RWPE2 (cell line): Measurements from ENCODE around the gene QSOX1.

ENCODE experiments used
- ATAC-seq: fragments of 200-7000 bp; cut with Tn5 transposase; 3 replicates; pipeline ENCODE4 v1.9.1; 2021; ENCODE audit warnings: low read depth
- DNase-seq: peaks from one replicate; pipeline ENCODE4 v3.0.0-alpha.2; 2020; ENCODE audit warnings: low spot score
- H3K27ac ChIP-seq: fragments of 450-650 bp; 2 replicates; pipeline ENCODE4 v1.5.1; 2017; ENCODE audit warnings: mild to moderate bottlenecking; ENCODE audit not compliant: poor library complexity, severe bottlenecking
- H3K27me3 ChIP-seq: fragments of 250-450 bp; sonication (Bioruptor Pico); 2 replicates; pipeline ENCODE4 v1.5.1; 2021; ENCODE audit warnings: mild to moderate bottlenecking, moderate library complexity; ENCODE audit not compliant: insufficient read depth, poor library complexity, severe bottlenecking
- H3K36me3 ChIP-seq: fragments of 250-450 bp; sonication (Bioruptor Pico); 2 replicates; pipeline ENCODE4 v1.5.1; 2020; ENCODE audit warnings: low read depth, mild to moderate bottlenecking, moderate library complexity
- H3K4me1 ChIP-seq: fragments of 250-450 bp; sonication (Bioruptor Pico); 2 replicates; pipeline ENCODE4 v1.5.1; 2021; ENCODE audit warnings: mild to moderate bottlenecking, moderate library complexity; ENCODE audit not compliant: insufficient read depth, poor library complexity, severe bottlenecking
- H3K4me3 ChIP-seq: fragments of 250-450 bp; sonication (Bioruptor Pico); 2 replicates; pipeline ENCODE4 v1.5.1; 2021; ENCODE audit warnings: mild to moderate bottlenecking, moderate library complexity; ENCODE audit not compliant: severe bottlenecking
- H3K9me3 ChIP-seq: fragments of 250-450 bp; sonication (Bioruptor Pico); 2 replicates; pipeline ENCODE4 v1.5.1; 2021; ENCODE audit warnings: mild to moderate bottlenecking, moderate library complexity; ENCODE audit not compliant: severe bottlenecking
- TF ChIP-seq, protein P1 (sequence below): fragments of 450-650 bp; IDR thresholded peaks from one replicate; pipeline ENCODE4 v1.5.1; 2017; ENCODE audit warnings: mild to moderate bottlenecking, moderate library complexity; ENCODE audit not compliant: poor library complexity, severe bottlenecking

Gene QSOX1

DNA sequence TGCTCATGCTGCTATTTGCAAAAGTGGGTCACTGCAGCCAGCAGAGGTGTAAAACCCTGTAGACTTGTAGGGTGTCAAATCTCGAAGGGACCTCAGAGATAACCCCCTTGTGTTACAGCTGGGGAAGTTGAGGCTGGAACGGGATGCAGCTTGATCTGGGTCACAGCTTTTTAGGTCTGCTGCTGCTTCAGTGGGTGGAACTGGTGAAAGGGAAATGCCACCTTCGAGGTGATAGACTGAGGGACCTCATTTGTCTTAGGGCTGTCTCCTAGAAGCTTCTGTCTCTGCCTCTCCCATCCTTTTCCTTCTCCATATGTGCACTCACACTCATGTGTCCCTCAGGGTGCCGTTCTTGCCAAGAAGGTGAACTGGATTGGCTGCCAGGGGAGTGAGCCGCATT lies 35.4 kb downstream of the QSOX1 start:
- Histone ChIP-seq H3K36me3 (peaks cover 52% of the 10 kb centered on the region), H3K27me3 (no peaks in the 10 kb centered on the region), H3K9me3 (no peaks in the 10 kb centered on the region), H3K4me3 (no peak overlapping the region), H3K27ac (no peak overlapping the region), H3K4me1 (no peaks in the 10 kb centered on the region)
- TF ChIP-seq, protein P1, sequence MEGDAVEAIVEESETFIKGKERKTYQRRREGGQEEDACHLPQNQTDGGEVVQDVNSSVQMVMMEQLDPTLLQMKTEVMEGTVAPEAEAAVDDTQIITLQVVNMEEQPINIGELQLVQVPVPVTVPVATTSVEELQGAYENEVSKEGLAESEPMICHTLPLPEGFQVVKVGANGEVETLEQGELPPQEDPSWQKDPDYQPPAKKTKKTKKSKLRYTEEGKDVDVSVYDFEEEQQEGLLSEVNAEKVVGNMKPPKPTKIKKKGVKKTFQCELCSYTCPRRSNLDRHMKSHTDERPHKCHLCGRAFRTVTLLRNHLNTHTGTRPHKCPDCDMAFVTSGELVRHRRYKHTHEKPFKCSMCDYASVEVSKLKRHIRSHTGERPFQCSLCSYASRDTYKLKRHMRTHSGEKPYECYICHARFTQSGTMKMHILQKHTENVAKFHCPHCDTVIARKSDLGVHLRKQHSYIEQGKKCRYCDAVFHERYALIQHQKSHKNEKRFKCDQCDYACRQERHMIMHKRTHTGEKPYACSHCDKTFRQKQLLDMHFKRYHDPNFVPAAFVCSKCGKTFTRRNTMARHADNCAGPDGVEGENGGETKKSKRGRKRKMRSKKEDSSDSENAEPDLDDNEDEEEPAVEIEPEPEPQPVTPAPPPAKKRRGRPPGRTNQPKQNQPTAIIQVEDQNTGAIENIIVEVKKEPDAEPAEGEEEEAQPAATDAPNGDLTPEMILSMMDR: no peak
- ATAC-seq: no peak
- DNase-seq: no peak

DNA sequence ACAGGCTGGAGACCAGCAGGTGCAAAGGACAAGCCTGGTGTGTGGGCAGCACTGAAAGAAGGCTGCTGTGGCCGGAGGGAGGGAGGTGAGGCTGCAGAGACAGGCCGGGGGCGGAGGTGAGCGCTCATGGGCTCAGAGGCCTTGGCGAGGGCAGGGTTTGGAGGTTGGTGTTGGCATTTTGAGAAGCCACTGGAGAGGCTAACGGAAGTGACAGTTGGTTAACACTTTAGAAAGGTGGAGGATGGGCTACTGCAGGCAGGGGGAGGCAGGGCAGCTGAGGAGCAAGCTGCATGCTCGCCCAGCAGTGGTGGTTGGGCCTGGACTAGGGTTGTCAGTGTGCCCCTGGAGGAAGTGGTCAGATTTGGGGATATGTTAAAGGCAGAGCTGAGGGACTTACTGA lies 37.5 kb downstream of the QSOX1 start:
- H3K27ac ChIP-seq: no peak overlapping the region
- no peak for ATAC-seq
- no peaks in the 10 kb centered on the region for H3K4me1 ChIP-seq
- H3K36me3 ChIP-seq: peaks cover 43% of the 10 kb centered on the region
- DNase-seq: no peak
- TF ChIP-seq, protein P1: no peak
- H3K27me3 ChIP-seq: no peaks in the 10 kb centered on the region
- H3K9me3 ChIP-seq: no peaks in the 10 kb centered on the region
- H3K4me3 ChIP-seq: no peak overlapping the region

DNA sequence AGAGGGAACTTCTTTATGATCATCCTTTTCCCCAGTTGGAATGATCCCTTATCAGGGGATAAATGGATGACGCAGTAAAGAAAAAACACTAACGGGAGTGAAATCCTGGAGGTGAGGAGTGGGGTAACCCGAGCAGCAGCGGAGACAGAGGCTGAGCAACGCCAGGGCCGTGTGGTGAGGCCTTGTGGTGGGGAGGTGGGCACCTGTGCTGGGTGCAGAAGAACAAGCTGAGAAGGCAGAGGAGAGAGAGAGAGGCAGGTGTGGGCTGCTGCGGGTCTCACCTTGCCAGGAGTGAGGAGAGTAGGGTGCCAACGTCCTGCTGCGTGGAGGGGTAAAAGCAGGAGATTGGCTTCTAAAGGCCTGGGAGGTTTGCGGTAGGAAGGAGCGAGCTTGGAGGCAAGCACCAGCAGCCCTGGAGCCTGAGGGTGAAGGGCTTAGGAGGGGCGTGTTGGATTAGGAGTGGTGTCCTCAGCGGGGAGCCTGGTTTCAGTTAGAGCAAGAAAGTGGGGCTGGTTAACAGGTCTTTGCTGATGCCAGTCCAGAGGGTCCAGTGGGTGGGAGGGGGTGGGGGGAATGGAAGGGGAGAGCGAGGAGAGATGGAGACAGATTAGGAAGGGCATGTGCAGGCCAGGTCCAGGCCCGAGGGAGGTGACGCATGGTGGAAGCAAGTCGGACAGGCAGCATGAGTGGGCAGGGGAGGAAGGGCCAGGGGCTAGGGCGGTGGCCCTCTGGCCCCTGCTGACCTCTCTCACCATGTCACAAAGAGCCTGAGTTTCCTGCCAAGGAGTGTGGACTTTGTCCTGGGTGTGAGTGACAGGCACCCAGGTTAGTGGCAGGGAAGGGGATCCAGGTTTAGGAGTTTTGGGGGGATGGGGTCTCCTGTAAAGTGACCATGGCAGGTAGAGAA lies 38.7 kb downstream of the QSOX1 start:
- no peaks in the 10 kb centered on the region for H3K27me3 ChIP-seq
- peaks cover 36% of the 10 kb centered on the region for H3K36me3 ChIP-seq
- H3K27ac ChIP-seq: no peak overlapping the region
- H3K9me3 ChIP-seq: no peaks in the 10 kb centered on the region
- no peak overlapping the region for H3K4me3 ChIP-seq
- TF ChIP-seq, protein P1: no peak
- DNase-seq (no peak), ATAC-seq (no peak)
- H3K4me1 ChIP-seq: no peaks in the 10 kb centered on the region

DNA sequence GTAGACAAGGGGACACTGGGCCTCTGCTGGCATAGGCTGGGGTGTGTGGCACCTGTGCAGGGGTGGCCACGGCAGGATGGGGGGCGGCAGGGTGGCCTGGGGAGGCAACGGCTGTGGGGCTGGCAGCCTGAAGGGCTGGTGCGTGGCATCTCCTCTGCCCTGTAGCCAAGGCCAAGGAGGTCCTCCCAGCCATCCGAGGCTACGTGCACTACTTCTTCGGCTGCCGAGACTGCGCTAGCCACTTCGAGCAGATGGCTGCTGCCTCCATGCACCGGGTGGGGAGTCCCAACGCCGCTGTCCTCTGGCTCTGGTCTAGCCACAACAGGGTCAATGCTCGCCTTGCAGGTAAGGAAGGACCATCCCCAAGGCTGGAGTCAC lies 39.4 kb downstream of the QSOX1 start:
- H3K4me3 ChIP-seq: no peak overlapping the region
- no peaks in the 10 kb centered on the region for H3K27me3 ChIP-seq
- H3K27ac ChIP-seq: no peak overlapping the region
- ATAC-seq: no peak
- H3K36me3 ChIP-seq: peaks cover 29% of the 10 kb centered on the region
- no peak for DNase-seq
- no peaks in the 10 kb centered on the region for H3K9me3 ChIP-seq
- TF ChIP-seq, protein P1: no peak
- no peaks in the 10 kb centered on the region for H3K4me1 ChIP-seq
